ENCODE data around the gene TTLL13. TPM values are rescaled to one million over a fixed set of nuclear protein-coding genes. Genes with fewer than 3 reads are reported as not detected.

Gene TTLL13
- total RNA-seq, 1 experiment from 2014 or later = 0.39 TPM

- CTCF ChIA-PET = interaction anchor here (0.9 kb wide), 1 partner anchor 10 kb away, joined by 4 read pairs; no protein-coding TSS in a partner anchor
Observed at GRCh38 chr15:90297021-90297420, 47.7 kb downstream of the TTLL13 start.

GRCh38 chr15:90300541-90300940 is 51.2 kb downstream of the TTLL13 start:
- TF ChIP-seq REST (IDR thresholded peaks at IDR 0.05; ENCODE audit: insufficient read depth in 1 of 2, low read depth in 2 of 2, low read length in 1 of 2) = no peak
- no peak for TF ChIP-seq POLR2AphosphoS5 (IDR thresholded peaks at IDR 0.05; ENCODE audit: low read depth, low read length)
- TF ChIP-seq TCF7L2 (IDR thresholded peaks at IDR 0.05; ENCODE audit: low read depth, low read length) = no peak
- no peak for TF ChIP-seq CTCF (IDR thresholded peaks at IDR 0.05)
- no peak for TF ChIP-seq SIN3A (IDR thresholded peaks at IDR 0.05; ENCODE audit: borderline replicate concordance, insufficient read depth, low read depth, low read length)

More at GRCh38 chr15:90297021-90297420, 47.7 kb downstream of the TTLL13 start:
- Histone ChIP-seq H3K4me1 (ENCODE audit: control insufficient read depth, insufficient read depth, low read length) (peaks cover 5% of the 10 kb centered on the region), H3K27ac (ENCODE audit: low read length) (no peak overlapping the region), H3K4me3 (ENCODE audit: low read depth in 2 of 2, low read length in 2 of 2) (no peak overlapping the region), H3K27me3 (ENCODE audit: control insufficient read depth, insufficient read depth, low read length) (no peaks in the 10 kb centered on the region), H3K36me3 (ENCODE audit: control insufficient read depth, insufficient read depth, low read length) (no peaks in the 10 kb centered on the region), H3K9me3 (ENCODE audit: control insufficient read depth, insufficient read depth, low read depth, low read length) (no peaks in the 10 kb centered on the region)
- ATAC-seq (no peak), DNase-seq (ENCODE audit: low read depth, low spot score) (no peak)
- POLR2A ChIA-PET = no interaction called here
- in situ Hi-C loops (cut with HindIII; ENCODE audit: low pct_unique_long_range_greater_than_20kb, low sequenced_read_pairs) = no loop called here
- BruUV-seq (replicated peaks) = no TSS peak
- TF ChIP-seq TCF7L2 (IDR thresholded peaks at IDR 0.05; ENCODE audit: low read depth, low read length) = no peak
- TF ChIP-seq CTCF (IDR thresholded peaks at IDR 0.05) = no peak
- no peak for TF ChIP-seq SIN3A (IDR thresholded peaks at IDR 0.05; ENCODE audit: borderline replicate concordance, insufficient read depth, low read depth, low read length)
- TF ChIP-seq POLR2AphosphoS5 (IDR thresholded peaks at IDR 0.05; ENCODE audit: low read depth, low read length) = no peak
- no peak for TF ChIP-seq REST (IDR thresholded peaks at IDR 0.05; ENCODE audit: insufficient read depth in 1 of 2, low read depth in 2 of 2, low read length in 1 of 2)
- intact Hi-C loops (cut with micrococcal nuclease; ENCODE audit: unreplicated experiment) = no loop called here

More at GRCh38 chr15:90300541-90300940, 51.2 kb downstream of the TTLL13 start:
- BruUV-seq (replicated peaks) = no TSS peak
- H3K27me3 ChIP-seq (ENCODE audit: control insufficient read depth, insufficient read depth, low read length) = no peaks in the 10 kb centered on the region
- ChIA-PET CTCF (no interaction called here), POLR2A (no interaction called here)
- no peak overlapping the region for H3K27ac ChIP-seq (ENCODE audit: low read length)
- in situ Hi-C loops (cut with HindIII; ENCODE audit: low pct_unique_long_range_greater_than_20kb, low sequenced_read_pairs) (no loop called here), intact Hi-C loops (cut with micrococcal nuclease; ENCODE audit: unreplicated experiment) (no loop called here)
- peaks cover 5% of the 10 kb centered on the region; the same call in 1 of the 2 replicates for H3K4me1 ChIP-seq (ENCODE audit: control insufficient read depth, insufficient read depth, low read length)
- H3K36me3 ChIP-seq (ENCODE audit: control insufficient read depth, insufficient read depth, low read length) = no peaks in the 10 kb centered on the region
- ATAC-seq (no peak), DNase-seq (ENCODE audit: low read depth, low spot score) (no peak)
- no peak overlapping the region for H3K4me3 ChIP-seq (ENCODE audit: low read depth in 2 of 2, low read length in 2 of 2)
- H3K9me3 ChIP-seq (ENCODE audit: control insufficient read depth, insufficient read depth, low read depth, low read length) = no peaks in the 10 kb centered on the region
